ENCODE measurements around the gene CARMIL3.

CARMIL3 gene

DNA sequence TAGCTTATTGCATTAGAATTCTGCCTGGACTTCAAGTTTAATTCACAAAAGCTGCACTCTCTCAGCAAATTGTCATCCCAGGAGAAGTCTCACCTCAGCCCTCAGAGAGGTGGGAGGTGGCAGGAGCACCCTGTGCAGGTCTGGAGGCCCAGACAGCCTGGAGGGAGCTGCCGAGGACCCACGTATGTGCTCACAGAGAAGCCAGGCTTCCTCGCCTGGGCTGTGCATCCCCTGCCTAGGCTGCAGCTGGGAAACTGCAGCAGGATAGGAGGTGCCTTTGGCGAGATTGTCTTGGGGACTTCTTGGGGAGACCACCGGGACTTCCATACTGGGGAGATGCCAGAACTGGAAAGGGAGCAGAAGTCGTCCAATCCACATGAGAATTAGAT is 28.3 kb downstream of the CARMIL3 start:
- no peak for DNase-seq

DNA sequence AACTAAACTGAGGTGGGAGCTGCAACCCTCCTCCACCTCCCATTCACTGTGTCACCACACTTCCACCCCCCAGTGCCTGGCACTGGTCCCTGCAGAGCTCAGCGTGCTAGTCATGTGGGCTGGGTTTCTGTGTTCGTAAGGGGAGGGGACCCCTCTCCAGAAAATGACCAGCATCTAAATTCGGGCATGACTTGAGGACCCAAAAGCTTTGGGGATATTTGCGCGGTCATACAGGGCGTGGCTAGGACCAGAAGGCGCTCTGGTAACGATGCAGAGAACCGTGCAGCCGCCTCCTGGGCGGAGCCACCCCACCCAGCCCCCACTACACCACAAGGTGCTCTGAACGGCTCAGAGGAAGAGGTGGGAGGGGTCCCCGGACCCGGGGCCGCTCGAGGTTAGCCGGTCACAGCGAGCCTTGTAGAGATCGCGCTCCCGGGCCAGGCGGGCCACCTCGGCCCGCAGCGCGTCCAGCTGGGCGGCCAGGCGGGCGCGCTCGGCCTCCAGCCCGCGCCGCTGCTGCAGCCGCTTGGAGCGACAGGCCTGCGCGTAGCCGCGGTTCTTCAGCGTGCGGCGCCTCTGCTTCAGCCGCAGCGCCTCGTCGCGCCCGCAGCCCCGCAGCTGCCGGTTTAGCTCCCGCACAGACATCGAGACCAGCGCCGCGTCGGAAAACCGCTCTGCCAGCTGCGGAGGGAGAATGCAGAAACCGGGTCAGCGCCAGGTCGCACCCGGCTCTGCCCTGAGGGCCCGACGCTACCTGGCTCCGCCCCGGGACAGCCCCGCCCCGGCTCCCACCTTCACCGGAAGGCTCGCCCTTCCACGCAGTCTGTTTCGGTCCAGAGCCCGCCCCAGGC is 29.3 kb downstream of the CARMIL3 start:
- DNase-seq: peak; percentile 20

DNA sequence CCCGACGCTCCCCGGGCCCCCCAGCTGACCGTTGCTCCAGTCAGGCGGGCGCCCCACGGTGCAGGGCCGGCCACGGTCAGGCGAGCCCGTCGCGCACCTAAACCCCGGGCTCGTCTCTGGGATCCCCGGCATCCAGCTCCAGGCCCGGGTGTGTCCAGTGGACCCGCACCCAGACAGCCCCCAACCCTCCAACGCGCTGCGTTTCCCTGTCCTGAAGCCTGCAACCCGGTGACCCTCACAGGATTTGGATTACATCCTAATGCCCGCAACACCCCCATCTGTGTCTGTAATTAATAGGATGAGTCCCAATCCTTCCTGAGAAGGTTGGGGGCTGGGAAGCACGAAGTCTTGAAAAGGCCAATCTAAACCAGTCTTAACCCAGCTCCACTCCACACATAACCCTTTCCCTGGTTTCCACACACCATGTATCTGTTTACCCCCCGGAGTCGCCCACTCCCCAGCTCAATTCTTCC is 30.0 kb downstream of the CARMIL3 start:
- DNase-seq: no peak

DNA sequence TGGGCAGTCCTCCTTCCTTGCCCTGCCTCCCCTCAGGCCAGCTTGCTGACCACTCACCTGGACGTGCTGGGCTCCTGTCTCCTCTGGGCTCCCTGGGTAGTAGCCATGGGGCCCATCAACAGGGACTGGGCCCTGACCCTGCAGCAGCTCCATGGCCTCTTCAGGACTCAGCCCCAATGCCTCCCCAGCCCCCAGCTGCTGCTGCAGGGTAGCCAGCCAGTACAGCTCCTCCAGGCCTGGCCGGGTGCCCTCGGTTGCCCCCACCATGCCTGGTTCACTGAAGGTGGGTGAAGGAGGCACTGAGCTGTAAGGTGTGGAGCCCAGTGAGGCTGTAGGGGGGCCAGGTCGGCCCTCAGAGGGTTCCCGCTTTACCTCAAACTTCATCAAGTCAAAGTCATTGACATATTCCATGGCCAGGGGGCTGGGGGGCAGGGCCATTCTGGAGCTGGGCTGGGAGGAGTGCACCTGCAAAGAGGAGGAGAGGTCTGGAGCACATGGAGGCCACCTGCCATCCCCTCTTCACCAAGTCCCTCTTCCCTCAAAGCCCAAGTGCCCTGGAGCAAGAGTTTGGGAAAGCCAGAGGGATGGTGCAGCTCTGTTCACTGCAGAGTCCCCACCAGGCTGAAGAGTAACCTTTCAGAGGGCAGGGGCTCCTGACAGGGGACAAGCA is 30.7 kb downstream of the CARMIL3 start:
- no peak for DNase-seq

DNA sequence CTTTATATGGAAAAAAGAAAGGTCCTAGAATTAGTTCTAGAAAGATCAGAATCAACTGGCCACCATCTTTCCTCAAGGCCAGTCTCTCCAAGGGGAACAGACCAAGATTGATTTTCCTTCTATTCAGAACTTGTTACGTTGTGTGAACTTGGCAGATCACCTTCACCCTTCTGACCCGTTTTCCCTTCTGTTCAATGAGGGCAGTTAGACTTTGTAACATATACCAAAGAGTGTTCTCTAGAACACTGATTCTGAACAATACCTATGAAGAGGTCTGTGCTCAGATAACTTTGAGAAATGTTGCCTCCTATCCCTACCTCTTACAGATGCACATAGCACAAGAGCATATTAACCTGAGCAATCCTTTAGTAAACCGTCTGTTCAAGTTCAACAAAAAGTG is 31.7 kb downstream of the CARMIL3 start:
- DNase-seq: no peak

DNA sequence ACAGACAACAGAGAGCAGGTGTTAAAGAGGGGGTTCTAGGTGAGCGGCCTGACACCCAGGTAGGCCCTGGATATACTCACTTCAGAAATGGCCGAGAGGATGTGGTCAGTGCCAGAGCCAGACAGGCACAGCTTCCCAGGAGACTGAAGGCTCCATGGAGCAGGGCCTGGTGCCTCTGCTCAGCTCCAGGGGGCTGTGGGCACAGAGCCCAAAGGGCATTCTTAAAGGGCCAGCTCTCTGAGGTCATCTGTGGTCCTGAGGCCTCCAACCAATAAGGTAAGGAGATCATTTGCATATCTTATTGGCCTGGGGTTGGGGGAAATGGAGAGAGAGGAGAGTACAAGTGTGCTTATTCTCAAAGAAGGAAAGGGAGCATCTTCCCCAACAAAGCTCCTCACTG is 32.6 kb downstream of the CARMIL3 start:
- no peak for DNase-seq

DNA sequence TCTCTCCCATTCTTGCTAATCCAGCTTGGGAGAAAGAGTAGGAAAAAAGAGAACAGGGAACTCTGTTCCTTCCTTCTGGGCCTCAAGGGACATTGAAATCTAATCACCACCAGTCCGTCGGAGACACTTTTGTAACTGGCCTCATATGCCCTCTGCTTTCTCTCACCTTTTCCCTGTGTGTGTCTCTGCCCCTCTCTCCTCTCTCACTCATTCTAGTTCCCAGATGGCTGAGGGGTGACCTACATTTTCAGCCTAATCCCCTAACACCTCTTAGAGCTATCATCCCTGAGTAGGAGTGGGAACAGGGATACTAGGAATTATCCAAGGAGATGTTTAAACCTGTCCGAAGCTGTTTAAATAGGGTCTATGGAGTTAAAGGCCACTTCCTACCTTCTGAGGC is 33.4 kb downstream of the CARMIL3 start:
- no peak for DNase-seq

DNA sequence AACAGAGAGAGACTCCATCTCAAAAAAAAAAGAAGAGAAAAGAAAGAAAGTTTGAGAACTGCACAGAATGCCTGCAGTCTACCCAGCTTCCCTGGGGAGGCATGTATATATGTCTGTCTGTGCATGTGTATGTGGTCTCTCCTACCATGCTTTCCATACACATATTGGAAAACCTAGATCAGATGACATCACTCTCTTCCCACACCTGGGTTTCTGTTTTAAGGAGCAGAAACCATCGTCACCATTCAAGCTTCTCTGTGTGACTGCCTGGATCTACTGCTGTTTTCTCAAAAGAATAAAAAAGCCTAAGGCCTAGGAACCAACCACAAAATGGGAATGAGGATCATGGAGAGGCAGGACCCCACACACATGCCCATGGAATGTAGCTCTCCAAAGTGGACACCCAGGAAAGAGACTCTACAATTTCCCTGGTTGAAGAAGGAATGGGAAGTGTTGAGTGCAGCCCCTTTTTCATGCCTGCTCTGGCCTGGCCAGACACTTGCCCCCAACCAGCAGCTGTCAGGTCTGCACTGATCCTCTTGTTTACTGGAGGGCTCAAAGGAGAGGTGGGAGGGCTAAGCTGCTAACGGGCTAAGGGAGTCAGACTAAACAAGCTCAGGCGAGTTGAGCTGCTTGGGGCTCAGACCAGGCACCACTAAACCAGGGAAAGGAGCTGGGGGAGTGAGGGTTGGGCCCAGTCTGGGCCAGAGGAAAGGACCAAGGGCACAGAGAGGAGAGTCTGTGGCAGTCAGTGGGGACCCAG is 34.6 kb downstream of the CARMIL3 start:
- no peak for DNase-seq

DNA sequence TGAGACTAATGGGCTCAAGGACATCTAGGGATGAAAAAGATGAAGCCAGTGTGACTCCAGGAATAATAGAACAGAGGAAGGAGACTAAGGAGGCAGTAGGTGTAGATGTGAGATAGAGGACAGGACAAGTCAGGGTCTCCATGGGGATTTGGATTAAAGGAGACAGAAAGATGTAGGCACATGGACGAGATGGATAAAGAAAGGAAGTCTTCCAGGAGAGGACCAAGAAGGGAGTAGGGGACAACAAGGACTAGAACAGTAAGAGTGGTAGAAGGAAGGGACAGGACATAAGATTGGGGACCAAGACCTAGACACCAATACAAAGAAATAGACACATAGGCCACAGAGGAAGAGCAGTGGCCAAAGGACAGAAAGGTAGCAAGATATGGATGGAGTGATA is 35.2 kb downstream of the CARMIL3 start:
- no peak for DNase-seq

DNA sequence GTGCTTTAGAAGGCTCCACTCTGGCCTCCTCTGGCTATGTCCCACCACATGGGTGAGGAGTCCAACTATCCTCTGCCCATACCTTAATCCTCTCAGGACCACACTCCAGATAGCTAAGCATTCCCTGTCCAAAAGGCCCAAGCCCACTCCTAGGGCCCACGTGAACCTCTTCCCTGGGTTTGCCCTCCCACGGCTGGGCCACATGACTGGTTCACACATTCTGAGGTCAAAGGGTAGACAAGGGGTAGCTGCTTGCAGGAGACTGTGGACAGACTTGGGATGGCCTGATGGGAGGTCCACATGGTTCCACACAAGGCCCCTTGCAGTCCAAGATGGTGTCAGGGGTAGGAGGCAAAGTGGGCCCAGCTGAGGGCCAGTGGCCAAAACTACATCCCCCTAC is 36.3 kb downstream of the CARMIL3 start:
- DNase-seq: no peak

DNA sequence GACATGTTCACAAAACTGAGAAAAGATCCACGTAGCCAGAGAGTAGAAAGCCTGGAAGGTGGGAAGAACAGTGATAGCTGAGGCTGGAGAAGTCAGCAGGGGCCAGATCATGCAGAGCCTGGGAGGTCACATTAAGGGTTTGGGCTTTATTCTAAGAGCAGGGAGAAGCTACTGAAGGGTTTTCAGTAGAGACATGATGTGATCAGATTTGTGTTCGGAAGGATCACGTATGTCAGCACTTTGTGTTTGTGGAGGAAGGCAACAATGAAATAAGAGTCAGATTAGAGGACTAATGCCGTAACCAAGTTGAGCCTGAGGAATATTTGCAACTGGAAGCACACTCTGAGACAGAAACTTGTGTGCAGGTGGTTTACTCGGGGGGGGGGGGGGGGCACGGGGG is 38.1 kb downstream of the CARMIL3 start:
- no peak for DNase-seq

DNA sequence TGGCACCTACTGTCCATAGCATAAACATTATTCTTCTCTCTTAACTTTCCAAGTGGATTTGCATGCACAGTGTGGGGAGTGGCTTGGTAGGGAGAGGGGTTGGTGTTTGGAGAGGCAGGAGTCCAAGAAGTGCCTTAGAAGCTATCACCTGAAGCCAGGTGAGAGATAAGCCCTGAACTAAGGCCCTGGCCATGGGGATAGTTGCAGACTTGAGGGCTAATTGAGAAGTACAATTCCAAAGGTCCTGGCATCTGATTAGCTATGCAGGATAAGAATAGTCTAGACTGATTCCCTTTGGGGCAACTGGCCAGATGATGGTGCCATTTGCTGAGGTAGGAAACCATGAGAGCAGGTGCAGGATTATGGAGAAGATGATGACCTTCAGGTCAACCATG is 40.3 kb downstream of the CARMIL3 start:
- DNase-seq: no peak

DNA sequence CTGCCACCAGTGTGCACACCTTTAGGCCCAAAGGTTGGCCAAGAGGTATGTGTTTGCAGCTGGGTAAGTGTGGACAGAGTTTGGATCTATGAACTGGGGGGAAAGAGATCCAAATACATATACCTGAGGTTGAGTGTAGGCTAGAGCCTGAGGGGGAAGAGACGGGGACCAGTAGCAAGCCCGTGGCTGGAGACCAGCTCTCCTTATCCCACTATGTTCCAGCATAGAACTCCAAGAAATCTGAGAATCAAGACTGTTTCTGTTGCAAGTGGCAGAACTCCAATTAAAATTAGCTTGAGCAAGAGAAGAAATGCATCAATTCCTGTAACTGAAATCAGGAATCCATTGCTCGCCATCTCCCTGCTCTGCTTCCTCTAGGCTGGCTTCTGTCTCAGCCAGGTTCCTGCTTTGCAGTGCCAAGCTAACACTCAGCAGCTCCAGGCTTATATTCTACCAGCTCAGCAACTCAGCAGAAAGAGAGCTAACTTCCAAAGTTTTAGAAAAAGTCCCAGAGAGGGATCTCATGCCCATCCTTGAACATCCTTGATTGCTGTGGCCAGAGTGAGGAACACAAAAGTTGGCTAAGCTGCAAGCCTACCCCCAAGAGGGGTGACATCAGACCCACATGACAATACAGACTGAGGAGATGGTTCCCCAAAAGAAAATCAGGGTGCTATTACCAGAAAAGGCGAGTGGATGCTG is 40.8 kb downstream of the CARMIL3 start:
- no peak for DNase-seq

DNA sequence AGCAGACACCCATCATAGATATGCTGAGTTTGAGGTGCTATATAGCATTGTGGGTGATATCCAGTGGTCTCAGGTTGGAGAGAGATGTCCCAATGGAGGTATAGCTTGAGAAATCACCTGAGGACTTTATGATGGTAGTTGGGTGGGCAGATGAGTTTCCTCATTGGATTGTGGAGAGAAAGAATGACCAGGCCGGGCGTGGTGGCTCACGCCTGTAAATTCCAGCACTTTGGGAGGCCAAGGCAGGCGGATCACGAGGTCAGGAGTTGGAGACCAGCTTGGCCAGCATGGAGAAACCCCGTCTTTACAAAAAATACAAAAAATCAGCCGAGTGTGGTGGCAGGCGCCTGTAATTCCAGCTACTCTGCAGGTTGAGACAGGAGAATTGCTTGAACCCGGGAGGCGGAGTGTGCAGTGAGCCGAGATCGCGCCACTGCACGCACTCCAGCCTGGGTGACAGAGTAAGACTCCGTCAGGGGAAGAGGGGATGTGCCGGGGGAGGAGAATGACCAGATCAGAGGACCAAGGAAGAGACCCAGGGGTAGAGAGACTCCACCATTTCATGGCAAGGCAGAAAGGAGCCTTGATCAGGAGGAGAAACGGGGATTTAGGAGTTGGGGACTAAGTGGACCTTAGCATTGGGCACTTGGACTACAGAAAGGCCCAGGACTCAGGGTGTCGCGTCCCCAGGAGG is 41.5 kb downstream of the CARMIL3 start:
- DNase-seq: no peak

DNA sequence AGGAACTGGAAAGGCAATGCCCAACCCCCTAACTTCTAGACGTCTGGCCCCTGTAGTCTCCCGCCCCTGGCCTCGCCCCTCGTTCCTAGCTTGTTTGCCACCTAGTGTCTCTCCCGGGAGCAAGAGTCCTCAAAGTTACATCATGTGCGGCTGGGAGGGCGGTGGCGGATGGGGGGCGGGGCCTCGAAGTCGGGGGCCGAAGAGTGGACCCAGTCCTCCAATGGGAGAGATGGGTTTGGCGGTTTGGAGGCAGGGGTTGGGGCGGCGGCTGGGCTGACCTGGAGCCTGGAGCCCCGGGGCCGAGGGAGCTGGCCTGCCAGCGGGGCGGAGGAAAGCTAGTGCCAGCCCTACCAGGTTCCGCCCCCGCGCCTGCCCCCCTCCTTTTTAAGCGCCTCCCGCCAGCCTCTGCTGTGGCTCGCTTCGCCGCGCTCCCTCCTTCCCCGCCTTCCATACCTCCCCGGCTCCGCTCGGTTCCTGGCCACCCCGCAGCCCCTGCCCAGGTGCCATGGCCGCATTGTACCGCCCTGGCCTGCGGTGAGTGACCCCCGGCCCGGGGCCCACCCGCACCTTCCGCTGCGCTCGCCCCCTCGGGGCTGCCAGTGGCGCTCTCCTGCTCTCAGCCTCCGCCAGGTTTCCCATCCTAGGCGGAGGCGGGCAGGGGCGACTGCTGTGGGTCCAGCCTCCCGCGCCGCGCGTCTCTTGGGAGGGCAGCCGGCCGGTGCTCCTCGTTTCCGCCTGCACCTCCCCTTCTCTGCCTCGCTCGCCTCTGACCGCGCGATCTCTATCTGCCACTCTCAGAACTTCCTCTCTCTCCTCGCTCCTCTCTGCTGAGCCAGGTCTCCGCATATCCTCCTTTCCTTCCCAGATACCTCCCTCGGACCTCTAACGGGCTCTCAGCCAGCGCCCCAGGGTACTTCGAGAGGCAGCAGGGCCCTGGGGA is 42.4 kb downstream of the CARMIL3 start, which contains the start of gene PCK2:
PCK2 (plus strand) TSS at position 411 of the 940 bp plus-strand sequence; CDS start at position 506, 95 bp downstream.
- DNase-seq: peak; percentile 91

DNA sequence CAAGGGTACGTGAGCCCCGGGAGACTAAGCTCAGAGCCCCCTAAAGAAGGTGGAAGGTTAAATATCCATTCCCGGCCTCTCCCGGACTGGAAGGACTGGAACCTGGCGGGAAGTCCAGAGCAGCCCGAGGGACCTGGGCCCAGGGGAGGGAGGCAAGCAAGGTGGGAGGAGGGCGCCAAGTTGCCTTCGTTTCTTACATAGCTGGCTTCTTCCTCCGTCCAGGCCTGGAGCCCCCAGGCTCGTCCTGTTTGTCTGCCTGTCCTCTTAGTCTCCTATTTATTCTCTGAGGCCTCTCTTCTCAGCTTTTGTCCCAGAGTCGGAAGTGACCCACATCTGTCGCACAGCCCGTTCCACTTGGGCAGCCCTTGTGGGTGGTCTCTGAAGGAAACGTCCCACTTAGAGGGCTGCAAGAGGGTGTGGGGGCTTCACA is 43.0 kb downstream of the CARMIL3 start:
- DNase-seq: no peak

DNA sequence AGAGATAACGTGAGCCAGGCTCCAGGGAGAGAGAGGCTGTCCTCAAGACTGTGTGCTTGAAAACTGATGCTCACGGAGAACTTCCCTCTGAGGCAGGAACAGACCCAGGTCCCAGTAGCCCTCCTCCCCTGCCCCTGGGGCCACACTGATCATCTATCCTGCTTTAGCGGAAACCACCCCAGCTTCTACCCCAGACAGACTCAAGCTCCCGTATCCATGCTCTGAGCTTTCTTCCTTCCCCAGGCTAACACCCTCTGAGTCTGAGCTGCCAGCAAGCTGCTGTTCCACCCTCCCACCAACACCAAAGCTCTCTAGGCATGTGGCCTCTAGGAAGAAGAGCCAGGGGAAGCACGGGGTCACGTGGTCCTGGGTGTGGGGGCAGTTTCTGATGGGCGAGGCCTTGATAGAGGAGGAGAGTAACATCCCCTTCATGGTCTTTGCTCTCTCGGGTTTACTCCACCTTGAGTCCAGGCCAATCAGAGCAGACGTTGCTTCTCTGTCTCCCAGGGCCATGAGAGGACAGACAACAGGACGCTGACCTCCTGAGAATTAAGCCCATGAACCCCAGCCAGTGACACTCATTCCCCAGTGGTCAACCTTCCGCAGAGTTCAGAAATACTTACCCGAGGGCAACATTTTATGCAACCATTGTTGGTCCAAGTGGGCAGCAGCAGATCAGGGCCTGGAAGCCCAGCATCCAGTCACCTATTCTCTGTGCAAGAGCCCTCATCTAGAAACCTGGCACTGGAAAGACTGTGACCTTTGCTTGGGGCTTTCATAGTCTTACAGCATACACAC is 43.7 kb downstream of the CARMIL3 start:
- no peak for DNase-seq

DNA sequence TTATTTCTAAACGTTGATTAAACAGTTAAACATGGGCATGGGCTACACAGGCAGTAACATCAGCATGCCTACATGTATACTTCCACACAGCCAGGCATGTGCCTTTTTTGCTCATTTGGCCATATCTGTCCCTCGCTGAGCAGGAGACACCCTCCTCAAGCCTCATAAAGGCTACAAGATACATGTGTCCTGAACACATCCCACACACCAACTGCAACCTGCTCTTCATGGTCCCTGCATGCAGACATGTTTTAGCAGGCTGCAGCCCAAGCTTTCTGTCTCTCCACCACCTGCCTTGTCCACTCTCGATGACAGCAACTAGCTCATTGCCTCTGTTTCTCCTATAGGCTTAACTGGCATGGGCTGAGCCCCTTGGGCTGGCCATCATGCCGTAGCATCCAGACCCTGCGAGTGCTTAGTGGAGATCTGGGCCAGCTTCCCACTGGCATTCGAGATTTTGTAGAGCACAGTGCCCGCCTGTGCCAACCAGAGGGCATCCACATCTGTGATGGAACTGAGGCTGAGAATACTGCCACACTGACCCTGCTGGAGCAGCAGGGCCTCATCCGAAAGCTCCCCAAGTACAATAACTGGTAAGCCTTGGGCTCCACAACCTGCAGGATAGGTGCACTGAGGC is 44.9 kb downstream of the CARMIL3 start:
- DNase-seq: no peak

DNA sequence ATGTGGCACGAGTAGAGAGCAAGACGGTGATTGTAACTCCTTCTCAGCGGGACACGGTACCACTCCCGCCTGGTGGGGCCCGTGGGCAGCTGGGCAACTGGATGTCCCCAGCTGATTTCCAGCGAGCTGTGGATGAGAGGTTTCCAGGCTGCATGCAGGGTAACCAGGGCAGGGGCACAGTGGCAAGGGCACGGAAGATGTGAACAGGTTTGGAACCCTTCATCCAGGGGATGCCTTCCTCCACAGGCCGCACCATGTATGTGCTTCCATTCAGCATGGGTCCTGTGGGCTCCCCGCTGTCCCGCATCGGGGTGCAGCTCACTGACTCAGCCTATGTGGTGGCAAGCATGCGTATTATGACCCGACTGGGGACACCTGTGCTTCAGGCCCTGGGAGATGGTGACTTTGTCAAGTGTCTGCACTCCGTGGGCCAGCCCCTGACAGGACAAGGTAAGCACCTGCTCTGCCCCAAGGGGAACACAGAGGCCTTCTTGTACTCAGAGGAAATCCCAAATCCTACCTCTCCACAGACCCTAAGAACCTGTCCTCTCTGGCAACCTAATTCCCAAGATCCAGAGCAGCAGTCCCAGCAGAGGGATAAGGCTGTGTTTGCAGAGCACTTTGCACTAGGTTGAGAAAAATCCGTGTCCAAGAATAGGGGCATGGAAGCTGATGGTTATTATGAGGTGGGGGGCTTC is 46.6 kb downstream of the CARMIL3 start:
- no peak for DNase-seq

All from DMS153 (cell line).